Lower lobe of right lung (tissue), 2 donors: ENCODE data around the gene PPFIA1. TPM values are rescaled to one million over a fixed set of nuclear protein-coding genes. Genes with fewer than 3 reads are reported as not detected.

Experiments
- ATAC-seq, 2 donors: fragments of 200-7000 bp; cut with Tn5 transposase; one replicate each; pipeline ENCODE4 v1.9.1; 2020 to 2022; ENCODE audit warnings: mild to moderate bottlenecking in 2 of 2, moderate library complexity in 2 of 2
- DNase-seq: peaks from one replicate; pipeline ENCODE4 v3.0.0-alpha.2; 2020
- H3K27ac ChIP-seq: fragments of 200-600 bp; one replicate; pipeline ENCODE4 v1.8.0; 2022
- H3K27me3 ChIP-seq: fragments of 200-600 bp; one replicate; pipeline ENCODE4 v1.8.0; 2022; ENCODE audit warnings: low read depth
- H3K36me3 ChIP-seq: fragments of 200-600 bp; one replicate; pipeline ENCODE4 v1.8.0; 2022; ENCODE audit warnings: mild to moderate bottlenecking
- H3K4me1 ChIP-seq: fragments of 200-600 bp; one replicate; pipeline ENCODE4 v1.8.0; 2022
- H3K4me3 ChIP-seq: fragments of 200-600 bp; one replicate; pipeline ENCODE4 v1.8.0; 2022; ENCODE audit warnings: mild to moderate bottlenecking
- H3K9me3 ChIP-seq: fragments of 200-600 bp; one replicate; pipeline ENCODE4 v1.8.0; 2022
- CTCF ChIP-seq: fragments of 200-600 bp; IDR thresholded peaks from one replicate; pipeline ENCODE4 v1.8.0; 2022; ENCODE audit warnings: antibody characterized with exemption, mild to moderate bottlenecking
- intact Hi-C: fragments of 100-400 bp; cut with DNase I; formaldehyde crosslinking; loops from one replicate; pipeline ENCODE4 v1.11.0; 2022
- total RNA-seq: library from RNA; stranded (reverse); fragmentation: NEBNext Ultra II Directional; extraction: Animal tissue kit (Norgen Biotek cat#: 25700); gene quantifications from one replicate; pipeline ENCODE4 v1.2.1, GENCODE V29; 2021
- donor health status: DM: no; HTN: yes; CAD: no; lungs with severe emphysema.

The PPFIA1 gene
- total RNA-seq, 1 donor from 2014 or later, result 81.0 TPM

- H3K9me3 ChIP-seq, result no peaks in the 10 kb centered on the region
- intact Hi-C loops, result no loop called here
- H3K4me3 ChIP-seq, result no peak overlapping the region
- no peak overlapping the region for H3K27ac ChIP-seq
- H3K27me3 ChIP-seq, result no peaks in the 10 kb centered on the region
- DNase-seq (no peak), ATAC-seq (no peak)
- TF ChIP-seq CTCF, result no peak
- H3K36me3 ChIP-seq, result peaks cover 96% of the 10 kb centered on the region
- no peaks in the 10 kb centered on the region for H3K4me1 ChIP-seq
Observed at GRCh38 chr11:70429724-70430521, 159.4 kb downstream of the PPFIA1 start.

- H3K36me3 ChIP-seq, result peaks cover 96% of the 10 kb centered on the region
- no peaks in the 10 kb centered on the region for H3K9me3 ChIP-seq
- H3K27me3 ChIP-seq, result no peaks in the 10 kb centered on the region
- H3K27ac ChIP-seq, result no peak overlapping the region
- H3K4me3 ChIP-seq, result no peak overlapping the region
- intact Hi-C loops, result no loop called here
- no peak for DNase-seq
- ATAC-seq, result no peak
- no peaks in the 10 kb centered on the region for H3K4me1 ChIP-seq
- no peak for TF ChIP-seq CTCF
Observed at GRCh38 chr11:70430671-70431574, 160.4 kb downstream of the PPFIA1 start.

- Histone ChIP-seq H3K9me3 (no peaks in the 10 kb centered on the region), H3K4me3 (no peak overlapping the region), H3K27ac (no peak overlapping the region), H3K27me3 (no peaks in the 10 kb centered on the region), H3K4me1 (no peaks in the 10 kb centered on the region), H3K36me3 (peaks cover 97% of the 10 kb centered on the region)
- DNase-seq (no peak), ATAC-seq (no peak)
- no peak for TF ChIP-seq CTCF
- intact Hi-C loops, result no loop called here
Observed at GRCh38 chr11:70431611-70432010, 161.1 kb downstream of the PPFIA1 start.

- H3K4me1 ChIP-seq, result no peaks in the 10 kb centered on the region
- H3K36me3 ChIP-seq, result peaks cover 96% of the 10 kb centered on the region
- no peaks in the 10 kb centered on the region for H3K27me3 ChIP-seq
- H3K9me3 ChIP-seq, result no peaks in the 10 kb centered on the region
- no peak overlapping the region for H3K27ac ChIP-seq
- DNase-seq (no peak), ATAC-seq (no peak)
- TF ChIP-seq CTCF, result no peak
- intact Hi-C loops, result no loop called here
- no peak overlapping the region for H3K4me3 ChIP-seq
Observed at GRCh38 chr11:70432065-70432464, 161.6 kb downstream of the PPFIA1 start.

- no peaks in the 10 kb centered on the region for H3K4me1 ChIP-seq
- H3K36me3 ChIP-seq, result peaks cover 91% of the 10 kb centered on the region
- ATAC-seq (no peak), DNase-seq (no peak)
- no peak overlapping the region for H3K27ac ChIP-seq
- intact Hi-C loops, result no loop called here
- H3K27me3 ChIP-seq, result no peaks in the 10 kb centered on the region
- H3K9me3 ChIP-seq, result no peaks in the 10 kb centered on the region
- H3K4me3 ChIP-seq, result no peak overlapping the region
- no peak for TF ChIP-seq CTCF
Observed at GRCh38 chr11:70432580-70432979, 162.1 kb downstream of the PPFIA1 start.
